ENCODE data around the gene KLHL24. TPM values are rescaled to one million over a fixed set of nuclear protein-coding genes. Genes with fewer than 3 reads are reported as not detected.

KLHL24 gene
- total RNA-seq, 1 experiment from 2014 or later: 7.4 TPM

- ATAC-seq: no peak
Observed at GRCh38 chr3:183710231-183710630, 74.8 kb downstream of the KLHL24 start.

GRCh38 chr3:183711516-183711915 is 76.1 kb downstream of the KLHL24 start:
- Histone ChIP-seq H3K36me3 (ENCODE audit: low read depth, low read length) (0 out of 2 replicates have a peak, but pooled peaks cover 3% of the 10 kb centered on the region), H2AFZ (ENCODE audit: low read length) (no peak overlapping the region), H3K27ac (ENCODE audit: low read length) (no peak overlapping the region), H3K4me3 (ENCODE audit: low read length) (no peak overlapping the region), H3K9ac (ENCODE audit: low read length) (no peak overlapping the region), H3K27me3 (ENCODE audit: low read length) (no peaks in the 10 kb centered on the region), H3K79me2 (ENCODE audit: low read length) (peaks cover 69% of the 10 kb centered on the region), H3K4me2 (ENCODE audit: low read length) (no peak overlapping the region), H3K4me1 (ENCODE audit: insufficient read depth, low read length) (no peaks in the 10 kb centered on the region), H3K9me2 (replicated peaks; ENCODE audit: low read length) (no peaks in the 10 kb centered on the region), H3F3A (ENCODE audit: low read length, unreplicated experiment) (no peaks in the 10 kb centered on the region), H4K20me1 (ENCODE audit: low read length) (no peaks in the 10 kb centered on the region), H3K9me3 (ENCODE audit: low read length) (no peaks in the 10 kb centered on the region)
- DNase-seq (no peak), ATAC-seq (no peak)
- TF ChIP-seq EZH2 (IDR thresholded peaks at IDR 0.05; ENCODE audit: low read length, unreplicated experiment) (no peak), CTCF (conservative IDR thresholded peaks at IDR 0.05; ENCODE audit: low read depth, low read length) (no peak), EZH2phosphoT487 (IDR thresholded peaks at IDR 0.05; ENCODE audit: borderline replicate concordance, low read length) (no peak)
- intact Hi-C loops (cut with micrococcal nuclease): no loop called here
- ChIA-PET POLR2A (ENCODE audit: unreplicated experiment) (no interaction called here), CTCF (no interaction called here)
- no TSS peak for BruUV-seq (replicated peaks)

More at GRCh38 chr3:183710231-183710630, 74.8 kb downstream of the KLHL24 start:
- Histone ChIP-seq H3K4me3 (ENCODE audit: low read length) (no peak overlapping the region), H3K79me2 (ENCODE audit: low read length) (peaks cover 82% of the 10 kb centered on the region), H2AFZ (ENCODE audit: low read length) (no peak overlapping the region), H3K4me2 (ENCODE audit: low read length) (no peak overlapping the region), H3K4me1 (ENCODE audit: insufficient read depth, low read length) (no peaks in the 10 kb centered on the region), H3F3A (ENCODE audit: low read length, unreplicated experiment) (no peaks in the 10 kb centered on the region), H3K27ac (ENCODE audit: low read length) (no peak overlapping the region), H3K9ac (ENCODE audit: low read length) (no peak overlapping the region), H3K9me2 (replicated peaks; ENCODE audit: low read length) (no peaks in the 10 kb centered on the region), H3K27me3 (ENCODE audit: low read length) (no peaks in the 10 kb centered on the region), H3K9me3 (ENCODE audit: low read length) (no peaks in the 10 kb centered on the region), H4K20me1 (ENCODE audit: low read length) (no peaks in the 10 kb centered on the region), H3K36me3 (ENCODE audit: low read depth, low read length) (no peaks in the 10 kb centered on the region)
- no peak for DNase-seq
- no TSS peak for BruUV-seq (replicated peaks)
- no peak for TF ChIP-seq CTCF (conservative IDR thresholded peaks at IDR 0.05; ENCODE audit: low read depth, low read length)
- TF ChIP-seq EZH2phosphoT487 (IDR thresholded peaks at IDR 0.05; ENCODE audit: borderline replicate concordance, low read length): no peak
- no peak for TF ChIP-seq EZH2 (IDR thresholded peaks at IDR 0.05; ENCODE audit: low read length, unreplicated experiment)
- CTCF ChIA-PET: no interaction called here
- intact Hi-C loops (cut with micrococcal nuclease): no loop called here
- POLR2A ChIA-PET (ENCODE audit: unreplicated experiment): interaction anchor here (0.5 kb wide), 1 partner anchor 23 kb away, joined by 6 read pairs; no protein-coding TSS in a partner anchor

- Histone ChIP-seq H4K20me1 (ENCODE audit: low read length) (no peaks in the 10 kb centered on the region), H3K9me3 (ENCODE audit: low read length) (no peaks in the 10 kb centered on the region), H3K36me3 (ENCODE audit: low read depth, low read length) (peaks cover 14% of the 10 kb centered on the region; the same call in 1 of the 2 replicates), H3K4me3 (ENCODE audit: low read length) (no peak overlapping the region), H3F3A (ENCODE audit: low read length, unreplicated experiment) (no peaks in the 10 kb centered on the region), H3K9me2 (replicated peaks; ENCODE audit: low read length) (no peaks in the 10 kb centered on the region), H2AFZ (ENCODE audit: low read length) (no peak overlapping the region), H3K4me2 (ENCODE audit: low read length) (no peak overlapping the region), H3K79me2 (ENCODE audit: low read length) (peaks cover 38% of the 10 kb centered on the region), H3K9ac (ENCODE audit: low read length) (no peak overlapping the region), H3K4me1 (ENCODE audit: insufficient read depth, low read length) (no peaks in the 10 kb centered on the region), H3K27me3 (ENCODE audit: low read length) (no peaks in the 10 kb centered on the region), H3K27ac (ENCODE audit: low read length) (no peak overlapping the region)
- BruUV-seq (replicated peaks): no TSS peak
- TF ChIP-seq CTCF (conservative IDR thresholded peaks at IDR 0.05; ENCODE audit: low read depth, low read length) (no peak), EZH2phosphoT487 (IDR thresholded peaks at IDR 0.05; ENCODE audit: borderline replicate concordance, low read length) (no peak), EZH2 (IDR thresholded peaks at IDR 0.05; ENCODE audit: low read length, unreplicated experiment) (no peak)
- ATAC-seq (no peak), DNase-seq (no peak)
- intact Hi-C loops (cut with micrococcal nuclease): no loop called here
- ChIA-PET POLR2A (ENCODE audit: unreplicated experiment) (no interaction called here), CTCF (no interaction called here)
Observed at GRCh38 chr3:183714622-183715021, 79.2 kb downstream of the KLHL24 start.

All from PC-3 (cell line).